ENCODE data around the gene FEM1C.

The FEM1C gene

GRCh38 chr5:115542651-115543364, 1.8 kb downstream of the FEM1C start:
- Mint-ChIP-seq H3K4me3 (peak overlapping the region; percentile 96), H3K9me3 (no peaks in the 10 kb centered on the region), H3K27ac (peak overlapping the region; percentile 96), H3K4me1 (peaks cover 63% of the 10 kb centered on the region), H3K27me3 (no peaks in the 10 kb centered on the region), H3K36me3 (peaks cover 28% of the 10 kb centered on the region)

- no peaks in the 10 kb centered on the region for H3K27me3 Mint-ChIP-seq
- H3K4me3 Mint-ChIP-seq = peak overlapping the region; percentile 96
- peaks cover 31% of the 10 kb centered on the region for H3K36me3 Mint-ChIP-seq
- no peak overlapping the region for H3K27ac Mint-ChIP-seq
- no peaks in the 10 kb centered on the region for H3K9me3 Mint-ChIP-seq
- H3K4me1 Mint-ChIP-seq = peaks cover 70% of the 10 kb centered on the region
Measured at GRCh38 chr5:115542086-115542485, 2.5 kb downstream of the FEM1C start.

- H3K4me3 Mint-ChIP-seq = peak overlapping the region; percentile 96
- H3K27me3 Mint-ChIP-seq = no peaks in the 10 kb centered on the region
- no peak overlapping the region for H3K27ac Mint-ChIP-seq
- peaks cover 35% of the 10 kb centered on the region for H3K36me3 Mint-ChIP-seq
- H3K9me3 Mint-ChIP-seq = no peaks in the 10 kb centered on the region
- peaks cover 75% of the 10 kb centered on the region for H3K4me1 Mint-ChIP-seq
Measured at GRCh38 chr5:115541611-115542010, 3.0 kb downstream of the FEM1C start.

- Mint-ChIP-seq H3K27me3 (no peaks in the 10 kb centered on the region), H3K36me3 (peaks cover 45% of the 10 kb centered on the region), H3K4me3 (peak overlapping the region; percentile 37), H3K9me3 (peaks cover 6% of the 10 kb centered on the region), H3K4me1 (peaks cover 93% of the 10 kb centered on the region), H3K27ac (no peak overlapping the region)
Measured at GRCh38 chr5:115535479-115536035, 9.0 kb downstream of the FEM1C start.

- no peak overlapping the region for H3K27ac Mint-ChIP-seq
- H3K4me1 Mint-ChIP-seq = peaks cover 88% of the 10 kb centered on the region
- H3K9me3 Mint-ChIP-seq = peaks cover 6% of the 10 kb centered on the region
- H3K4me3 Mint-ChIP-seq = no peak overlapping the region
- peaks cover 37% of the 10 kb centered on the region for H3K36me3 Mint-ChIP-seq
- H3K27me3 Mint-ChIP-seq = no peaks in the 10 kb centered on the region
Measured at GRCh38 chr5:115532517-115532916, 12.1 kb downstream of the FEM1C start.

GRCh38 chr5:115531787-115532367, 12.7 kb downstream of the FEM1C start:
- H3K36me3 Mint-ChIP-seq = peaks cover 31% of the 10 kb centered on the region
- peaks cover 86% of the 10 kb centered on the region for H3K4me1 Mint-ChIP-seq
- H3K9me3 Mint-ChIP-seq = peaks cover 6% of the 10 kb centered on the region
- peak overlapping the region; percentile 16 for H3K4me3 Mint-ChIP-seq
- peak overlapping the region; percentile 32 for H3K27ac Mint-ChIP-seq
- no peaks in the 10 kb centered on the region for H3K27me3 Mint-ChIP-seq

- no peaks in the 10 kb centered on the region for H3K27me3 Mint-ChIP-seq
- peaks cover 6% of the 10 kb centered on the region for H3K9me3 Mint-ChIP-seq
- H3K36me3 Mint-ChIP-seq = peaks cover 26% of the 10 kb centered on the region
- H3K4me1 Mint-ChIP-seq = peaks cover 86% of the 10 kb centered on the region
- no peak overlapping the region for H3K4me3 Mint-ChIP-seq
- H3K27ac Mint-ChIP-seq = no peak overlapping the region
Measured at GRCh38 chr5:115531380-115531779, 13.2 kb downstream of the FEM1C start.

GRCh38 chr5:115530426-115530825, 14.1 kb downstream of the FEM1C start:
- no peaks in the 10 kb centered on the region for H3K27me3 Mint-ChIP-seq
- H3K27ac Mint-ChIP-seq = no peak overlapping the region
- H3K4me1 Mint-ChIP-seq = peaks cover 80% of the 10 kb centered on the region
- no peak overlapping the region for H3K4me3 Mint-ChIP-seq
- peaks cover 19% of the 10 kb centered on the region for H3K36me3 Mint-ChIP-seq
- H3K9me3 Mint-ChIP-seq = peaks cover 1% of the 10 kb centered on the region

GRCh38 chr5:115526604-115527003, 18.0 kb downstream of the FEM1C start:
- Mint-ChIP-seq H3K4me3 (no peak overlapping the region), H3K4me1 (peaks cover 76% of the 10 kb centered on the region), H3K9me3 (no peaks in the 10 kb centered on the region), H3K36me3 (peaks cover 18% of the 10 kb centered on the region), H3K27ac (peak overlapping the region; percentile 17), H3K27me3 (no peaks in the 10 kb centered on the region)

GRCh38 chr5:115524199-115524847, 20.3 kb downstream of the FEM1C start:
- peaks cover 19% of the 10 kb centered on the region for H3K36me3 Mint-ChIP-seq
- peaks cover 61% of the 10 kb centered on the region for H3K4me1 Mint-ChIP-seq
- H3K27ac Mint-ChIP-seq = no peak overlapping the region
- no peaks in the 10 kb centered on the region for H3K9me3 Mint-ChIP-seq
- no peaks in the 10 kb centered on the region for H3K27me3 Mint-ChIP-seq
- no peak overlapping the region for H3K4me3 Mint-ChIP-seq

GRCh38 chr5:115522832-115523403, 21.7 kb downstream of the FEM1C start:
- peaks cover 15% of the 10 kb centered on the region for H3K36me3 Mint-ChIP-seq
- H3K4me1 Mint-ChIP-seq = peaks cover 47% of the 10 kb centered on the region
- H3K27ac Mint-ChIP-seq = peak overlapping the region; percentile 85
- H3K9me3 Mint-ChIP-seq = no peaks in the 10 kb centered on the region
- peak overlapping the region; percentile 67 for H3K4me3 Mint-ChIP-seq
- no peaks in the 10 kb centered on the region for H3K27me3 Mint-ChIP-seq

- H3K27me3 Mint-ChIP-seq = no peaks in the 10 kb centered on the region
- no peak overlapping the region for H3K4me3 Mint-ChIP-seq
- H3K36me3 Mint-ChIP-seq = peaks cover 13% of the 10 kb centered on the region
- no peak overlapping the region for H3K27ac Mint-ChIP-seq
- no peaks in the 10 kb centered on the region for H3K9me3 Mint-ChIP-seq
- H3K4me1 Mint-ChIP-seq = peaks cover 32% of the 10 kb centered on the region
Measured at GRCh38 chr5:115520191-115520590, 24.4 kb downstream of the FEM1C start.

- Mint-ChIP-seq H3K9me3 (peaks cover 5% of the 10 kb centered on the region), H3K4me1 (peaks cover 3% of the 10 kb centered on the region), H3K4me3 (no peak overlapping the region), H3K36me3 (peaks cover 8% of the 10 kb centered on the region), H3K27me3 (no peaks in the 10 kb centered on the region), H3K27ac (no peak overlapping the region)
Measured at GRCh38 chr5:115516372-115516771, 28.2 kb downstream of the FEM1C start.

- no peak overlapping the region for H3K4me3 Mint-ChIP-seq
- H3K27ac Mint-ChIP-seq = no peak overlapping the region
- no peaks in the 10 kb centered on the region for H3K4me1 Mint-ChIP-seq
- H3K27me3 Mint-ChIP-seq = no peaks in the 10 kb centered on the region
- H3K9me3 Mint-ChIP-seq = peaks cover 7% of the 10 kb centered on the region
- H3K36me3 Mint-ChIP-seq = peaks cover 4% of the 10 kb centered on the region
Measured at GRCh38 chr5:115514220-115514619, 30.4 kb downstream of the FEM1C start.

- Mint-ChIP-seq H3K27ac (no peak overlapping the region), H3K4me1 (no peaks in the 10 kb centered on the region), H3K27me3 (no peaks in the 10 kb centered on the region), H3K36me3 (peaks cover 4% of the 10 kb centered on the region), H3K9me3 (peaks cover 7% of the 10 kb centered on the region), H3K4me3 (no peak overlapping the region)
Measured at GRCh38 chr5:115511632-115512031, 32.9 kb downstream of the FEM1C start.
